HCT116 (cell line): ENCODE results near the gene FAM13A. TPM values are rescaled to one million over a fixed set of nuclear protein-coding genes. Genes with fewer than 3 reads are reported as not detected.

Experiments used
- ATAC-seq: fragments of 200-7000 bp; cut with Tn5 transposase; 2 replicates; pipeline ENCODE4 v1.9.1; 2020; ENCODE audit warnings: mild to moderate bottlenecking, moderate library complexity
- BruUV-seq: library from RNA; stranded (reverse); fragments of 400-500 nt; replicated peaks from 2 replicates; lab custom pipeline; 2021; lab: Mats Ljungman, UMichigan
- CTCF ChIA-PET: fragments of 300-600 bp; sonication (Branson Sonifier 250); formaldehyde crosslinking; loops from one replicate; lab custom pipeline; 2021; ENCODE audit warnings: antibody characterized with exemption; lab: Charles Lee
- POLR2A ChIA-PET: fragments of 300-600, 350-600 bp; sonication (Branson Sonifier 250); formaldehyde crosslinking; loops from one replicate; lab custom pipeline; 2021; ENCODE audit warnings: antibody characterized with exemption; lab: Charles Lee
- RAD21 ChIA-PET, 2 experiments: fragments of 300-600 bp; sonication (Branson Sonifier 250); formaldehyde crosslinking; loops; one replicate each; lab custom pipeline; 2023; ENCODE audit warnings: low total read pairs in 2 of 2; ENCODE audit not compliant: uncharacterized antibody in 2 of 2, unreplicated experiment in 2 of 2, low non-redundant PET in 1 of 2; lab: Charles Lee
- DNase-seq: peaks from one replicate; pipeline ENCODE4 v3.0.0-alpha.2; 2010; ENCODE audit warnings: low read depth, low spot score
- H2AFZ ChIP-seq: fragments of 200-600 bp; shearing (Covaris generic), sonication (generic); 2 replicates; pipeline ENCODE4 v1.6.1; 2017; ENCODE audit warnings: low read depth, mixed run types, mixed read lengths, antibody characterized with exemption, low read length; ENCODE audit not compliant: poor library complexity, severe bottlenecking
- H3K27ac ChIP-seq: 2 replicates; pipeline ENCODE4 v1.5.1; 2012; ENCODE audit warnings: low read depth, low read length
- H3K27me3 ChIP-seq: fragments of 200-600 bp; sonication (generic); 2 replicates; pipeline ENCODE4 v1.6.1; 2016; ENCODE audit warnings: mixed run types, low read length, mixed read lengths; ENCODE audit not compliant: insufficient read depth
- H3K36me3 ChIP-seq, 2 experiments: fragments of 200-500 bp in 1 of 2; fragments of 200-600 bp in 1 of 2; sonication (Bioruptor generic) in 1 of 2; sonication (generic) in 1 of 2; 2 replicates each; pipeline versions ENCODE4 v1.5.1 to v1.6.1; 2014 to 2016; ENCODE audit warnings: low read length in 2 of 2, inconsistent platforms in 1 of 2, mixed read lengths in 1 of 2, mixed run types in 1 of 2; ENCODE audit not compliant: insufficient read depth in 2 of 2, control insufficient read depth in 1 of 2
- H3K4me1 ChIP-seq, 2 experiments: fragments of 200-600 bp in 1 of 2; sonication (generic) in 1 of 2; 2 replicates each; pipeline versions ENCODE4 v1.5.1 to v1.6.1; 2012 to 2017; ENCODE audit warnings: low read length in 2 of 2, inconsistent platforms in 1 of 2, mild to moderate bottlenecking in 1 of 2, mixed read lengths in 1 of 2, mixed run types in 1 of 2, moderate library complexity in 1 of 2; ENCODE audit not compliant: insufficient read depth in 2 of 2, control insufficient read depth in 1 of 2
- H3K4me2 ChIP-seq: fragments of 200-600 bp; sonication (generic); 2 replicates; pipeline ENCODE4 v1.6.1; 2017; ENCODE audit warnings: mixed run types, low read length, mixed read lengths
- H3K4me3 ChIP-seq, 2 experiments: fragments of 200-600 bp in 1 of 2; sonication (generic) in 1 of 2; replicated peaks in 1 of 2; 2 replicates each; pipeline ENCODE4 v1.5.1; 2011 to 2016; ENCODE audit warnings: low read length in 2 of 2, control low read depth in 1 of 2, low read depth in 1 of 2, mild to moderate bottlenecking in 1 of 2, mixed read lengths in 1 of 2, mixed run types in 1 of 2
- H3K79me2 ChIP-seq: fragments of 200-600 bp; sonication (generic); 2 replicates; pipeline ENCODE4 v1.6.1; 2017; ENCODE audit warnings: mild to moderate bottlenecking, mixed run types, low read length, moderate library complexity, mixed read lengths; ENCODE audit not compliant: insufficient read depth
- H3K9ac ChIP-seq: fragments of 200-600 bp; sonication (generic); 2 replicates; pipeline ENCODE4 v1.6.1; 2016; ENCODE audit warnings: low read length, mixed read lengths
- H3K9me2 ChIP-seq: fragments of 200-600 bp; sonication (generic), shearing (Covaris generic); 2 replicates; pipeline ENCODE4 v1.6.1; 2017; ENCODE audit warnings: mixed run types, mild to moderate bottlenecking, moderate library complexity; ENCODE audit not compliant: insufficient read depth
- H3K9me3 ChIP-seq, 2 experiments: fragments of 200-500 bp in 1 of 2; fragments of 200-600 bp in 1 of 2; sonication (Bioruptor generic) in 1 of 2; sonication (generic) in 1 of 2; 2 replicates each; pipeline ENCODE4 v1.6.1; 2014 to 2017; ENCODE audit warnings: low read length in 2 of 2, mixed read lengths in 2 of 2, inconsistent platforms in 1 of 2, low read depth in 1 of 2, mild to moderate bottlenecking in 1 of 2, mixed run types in 1 of 2, moderate library complexity in 1 of 2; ENCODE audit not compliant: control insufficient read depth in 1 of 2, insufficient read depth in 1 of 2
- H4K20me1 ChIP-seq: fragments of 200-600 bp; sonication (generic), shearing (Covaris generic); 2 replicates; pipeline ENCODE4 v1.6.1; 2017; ENCODE audit warnings: mixed run types, mild to moderate bottlenecking, moderate library complexity; ENCODE audit not compliant: insufficient read depth
- CEBPB ChIP-seq: IDR thresholded peaks from 2 replicates; pipeline ENCODE4 v1.6.1; 2012; ENCODE audit warnings: low read depth
- EGR1 ChIP-seq: IDR thresholded peaks from 2 replicates; pipeline ENCODE4 v1.6.1; 2012; ENCODE audit warnings: low read depth
- EZH2phosphoT487 ChIP-seq: fragments of 200-600 bp; IDR thresholded peaks from 2 replicates; pipeline ENCODE4 v1.6.1; 2018; ENCODE audit warnings: antibody characterized with exemption, borderline replicate concordance
- JUND ChIP-seq: IDR thresholded peaks from 2 replicates; pipeline ENCODE4 v1.6.1; 2012
- SP1 ChIP-seq: IDR thresholded peaks from 2 replicates; pipeline ENCODE4 v1.6.1; 2012; ENCODE audit warnings: low read depth
- SRF ChIP-seq: IDR thresholded peaks from 2 replicates; pipeline ENCODE4 v1.6.1; 2012; ENCODE audit warnings: low read depth
- ZFX ChIP-seq: fragments of 450-650 bp; IDR thresholded peaks from 2 replicates; pipeline ENCODE4 v1.6.1; 2017
- intact Hi-C: fragments of 100-400 bp; cut with micrococcal nuclease; formaldehyde crosslinking; loops from 2 replicates; pipeline ENCODE4 v1.10.0; 2022
- total RNA-seq: library from RNA; stranded (reverse); gene quantifications from one replicate; pipeline ENCODE4 v1.2.1, GENCODE V29; 2021; ENCODE audit not compliant: unreplicated experiment
- TF ChIP-seq, protein P1 (sequence below), 3 experiments: fragments of 200-600 bp in 1 of 3; sonication (generic) in 1 of 3; IDR thresholded peaks in 2 of 3; conservative IDR thresholded peaks in 1 of 3; 2 replicates each; pipeline ENCODE4 v1.5.1; 2012 to 2017; ENCODE audit warnings: low read depth in 2 of 3, low read length in 2 of 3, antibody characterized with exemption in 1 of 3, borderline replicate concordance in 1 of 3, control low read depth in 1 of 3, mild to moderate bottlenecking in 1 of 3, mixed read lengths in 1 of 3, mixed run types in 1 of 3, moderate library complexity in 1 of 3; ENCODE audit not compliant: insufficient read depth in 1 of 3
- TF ChIP-seq, protein P2 (sequence below): IDR thresholded peaks from 2 replicates; pipeline ENCODE4 v1.6.1; 2011; ENCODE audit warnings: mild to moderate bottlenecking, low read length, moderate library complexity; ENCODE audit not compliant: insufficient replicate concordance; ENCODE audit errors: extremely low read depth

The FAM13A gene
- total RNA-seq, 1 experiment from 2014 or later: 17.2 TPM

DNA sequence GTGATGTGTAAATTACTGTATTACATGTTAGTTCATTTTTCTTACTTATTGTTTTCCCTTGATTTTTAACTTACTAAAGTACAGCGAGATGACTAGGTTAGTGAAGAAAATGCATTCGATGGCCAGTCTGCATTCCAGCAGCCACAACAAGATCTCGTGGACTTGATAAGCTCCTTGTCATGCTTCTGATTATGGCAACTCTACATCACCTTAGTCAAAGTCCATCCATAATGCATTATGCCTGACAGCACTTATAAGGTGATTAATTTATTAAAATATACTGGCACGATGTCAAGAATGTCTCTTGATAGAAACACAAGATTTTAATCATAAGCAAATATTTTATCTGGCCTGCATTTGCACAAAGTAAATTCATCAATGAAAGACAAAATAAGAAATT lies 249.5 kb downstream of the FAM13A start:
- DNase-seq: no peak
- ChIA-PET RAD21 (no interaction called here), POLR2A (no interaction called here), CTCF (no interaction called here)
- intact Hi-C loops: no loop called here
- Histone ChIP-seq H3K9me3 (no peaks in the 10 kb centered on the region), H4K20me1 (no peaks in the 10 kb centered on the region), H3K9ac (no peak overlapping the region), H3K4me3 (no peak overlapping the region), H3K27ac (no peak overlapping the region), H2AFZ (no peak overlapping the region), H3K27me3 (no peaks in the 10 kb centered on the region), H3K4me2 (no peak overlapping the region), H3K9me2 (no peaks in the 10 kb centered on the region), H3K36me3 (no peaks in the 10 kb centered on the region), H3K79me2 (no peaks in the 10 kb centered on the region), H3K4me1 (no peaks in the 10 kb centered on the region)
- no TSS peak for BruUV-seq
- TF ChIP-seq, protein P1, sequence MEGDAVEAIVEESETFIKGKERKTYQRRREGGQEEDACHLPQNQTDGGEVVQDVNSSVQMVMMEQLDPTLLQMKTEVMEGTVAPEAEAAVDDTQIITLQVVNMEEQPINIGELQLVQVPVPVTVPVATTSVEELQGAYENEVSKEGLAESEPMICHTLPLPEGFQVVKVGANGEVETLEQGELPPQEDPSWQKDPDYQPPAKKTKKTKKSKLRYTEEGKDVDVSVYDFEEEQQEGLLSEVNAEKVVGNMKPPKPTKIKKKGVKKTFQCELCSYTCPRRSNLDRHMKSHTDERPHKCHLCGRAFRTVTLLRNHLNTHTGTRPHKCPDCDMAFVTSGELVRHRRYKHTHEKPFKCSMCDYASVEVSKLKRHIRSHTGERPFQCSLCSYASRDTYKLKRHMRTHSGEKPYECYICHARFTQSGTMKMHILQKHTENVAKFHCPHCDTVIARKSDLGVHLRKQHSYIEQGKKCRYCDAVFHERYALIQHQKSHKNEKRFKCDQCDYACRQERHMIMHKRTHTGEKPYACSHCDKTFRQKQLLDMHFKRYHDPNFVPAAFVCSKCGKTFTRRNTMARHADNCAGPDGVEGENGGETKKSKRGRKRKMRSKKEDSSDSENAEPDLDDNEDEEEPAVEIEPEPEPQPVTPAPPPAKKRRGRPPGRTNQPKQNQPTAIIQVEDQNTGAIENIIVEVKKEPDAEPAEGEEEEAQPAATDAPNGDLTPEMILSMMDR (IDR thresholded peaks at IDR 0.05 in 2 of 3, conservative IDR thresholded peaks at IDR 0.05 in 1 of 3; ENCODE audit: borderline replicate concordance in 1 of 3, insufficient read depth in 1 of 3, low read depth in 2 of 3, low read length in 2 of 3): no peak
- TF ChIP-seq JUND (no peak), SRF (no peak), EZH2phosphoT487 (no peak), CEBPB (no peak), ZFX (no peak), SP1 (no peak), EGR1 (no peak)
- TF ChIP-seq, protein P2, sequence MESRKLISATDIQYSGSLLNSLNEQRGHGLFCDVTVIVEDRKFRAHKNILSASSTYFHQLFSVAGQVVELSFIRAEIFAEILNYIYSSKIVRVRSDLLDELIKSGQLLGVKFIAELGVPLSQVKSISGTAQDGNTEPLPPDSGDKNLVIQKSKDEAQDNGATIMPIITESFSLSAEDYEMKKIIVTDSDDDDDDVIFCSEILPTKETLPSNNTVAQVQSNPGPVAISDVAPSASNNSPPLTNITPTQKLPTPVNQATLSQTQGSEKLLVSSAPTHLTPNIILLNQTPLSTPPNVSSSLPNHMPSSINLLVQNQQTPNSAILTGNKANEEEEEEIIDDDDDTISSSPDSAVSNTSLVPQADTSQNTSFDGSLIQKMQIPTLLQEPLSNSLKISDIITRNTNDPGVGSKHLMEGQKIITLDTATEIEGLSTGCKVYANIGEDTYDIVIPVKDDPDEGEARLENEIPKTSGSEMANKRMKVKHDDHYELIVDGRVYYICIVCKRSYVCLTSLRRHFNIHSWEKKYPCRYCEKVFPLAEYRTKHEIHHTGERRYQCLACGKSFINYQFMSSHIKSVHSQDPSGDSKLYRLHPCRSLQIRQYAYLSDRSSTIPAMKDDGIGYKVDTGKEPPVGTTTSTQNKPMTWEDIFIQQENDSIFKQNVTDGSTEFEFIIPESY: no peak
- ATAC-seq: no peak
